ENCODE measurements around the gene CD164L2.

Gene CD164L2

GRCh38 chr1:27365372-27366112 lies 17.6 kb downstream of the CD164L2 start:
- peak overlapping the region; percentile 93 for H3K27ac ChIP-seq (ENCODE audit: low read depth, low read length)
- H3K9me3 ChIP-seq (ENCODE audit: control insufficient read depth in 5 of 5, low read length in 5 of 5) = no peaks in the 10 kb centered on the region
- peaks cover 0 to 43% (median 37%) of the 10 kb centered on the region in 5 donors for H3K36me3 ChIP-seq (ENCODE audit: control insufficient read depth in 5 of 5, insufficient read depth in 5 of 5, low read length in 5 of 5)
- peak overlapping the region; percentile 77 to 81 (median 79) for H3K4me3 ChIP-seq (ENCODE audit: low read depth in 1 of 5, low read length in 5 of 5)
- no peaks in the 10 kb centered on the region for H3K27me3 ChIP-seq (ENCODE audit: control insufficient read depth in 5 of 5, insufficient read depth in 4 of 5, low read length in 5 of 5)
- peak overlapping the region in 4 of 5 donors; percentile 81 to 93 (median 84) for H3K9ac ChIP-seq (ENCODE audit: low read length in 5 of 5)
- H3K4me1 ChIP-seq (ENCODE audit: control insufficient read depth in 5 of 5, insufficient read depth in 5 of 5, low read length in 5 of 5) = peaks cover 12 to 45% (median 29%) of the 10 kb centered on the region in 5 donors

DNA sequence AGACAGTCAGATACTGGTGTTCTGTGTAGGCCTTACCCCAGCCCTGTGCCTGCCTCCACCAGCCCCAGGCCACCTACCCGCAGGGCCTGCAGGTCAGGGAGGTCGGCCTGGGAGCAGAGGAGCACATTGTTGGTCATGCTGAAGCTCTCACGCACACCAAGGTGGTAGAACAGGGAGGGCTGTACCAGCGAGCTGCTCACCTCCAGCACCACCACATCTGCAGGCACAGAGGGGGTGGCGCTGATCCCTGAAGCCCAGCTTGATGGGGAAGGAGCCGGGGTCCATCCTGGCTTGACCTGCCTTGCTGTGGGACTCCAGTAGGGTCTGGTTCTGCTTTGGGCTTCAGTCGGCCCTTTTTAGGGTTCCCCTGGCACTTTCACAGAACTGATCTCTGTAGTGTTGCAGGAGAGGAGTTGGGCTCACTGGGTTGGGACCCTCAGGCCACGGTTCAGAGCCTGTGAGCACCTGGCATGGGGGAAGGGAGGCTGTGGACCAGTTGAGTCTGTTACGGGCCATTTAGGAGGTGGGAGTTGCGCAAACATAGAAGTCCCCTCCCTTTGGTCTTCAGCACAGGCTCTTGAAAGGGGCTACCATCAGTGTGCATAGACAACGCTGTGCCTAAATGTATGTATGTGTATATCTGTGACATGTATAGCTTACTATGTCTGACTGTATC lies 18.3 kb downstream of the CD164L2 start:
- H3K9me3 ChIP-seq (ENCODE audit: control insufficient read depth in 5 of 5, low read length in 5 of 5) = no peaks in the 10 kb centered on the region
- no peaks in the 10 kb centered on the region for H3K27me3 ChIP-seq (ENCODE audit: control insufficient read depth in 5 of 5, insufficient read depth in 4 of 5, low read length in 5 of 5)
- H3K36me3 ChIP-seq (ENCODE audit: control insufficient read depth in 5 of 5, insufficient read depth in 5 of 5, low read length in 5 of 5) = peaks cover 0 to 48% (median 42%) of the 10 kb centered on the region in 5 donors
- peaks cover 12 to 52% (median 31%) of the 10 kb centered on the region in 5 donors for H3K4me1 ChIP-seq (ENCODE audit: control insufficient read depth in 5 of 5, insufficient read depth in 5 of 5, low read length in 5 of 5)
- peak overlapping the region; percentile 93 for H3K27ac ChIP-seq (ENCODE audit: low read depth, low read length)
- peak overlapping the region; percentile 77 to 81 (median 79) for H3K4me3 ChIP-seq (ENCODE audit: low read depth in 1 of 5, low read length in 5 of 5)
- peak overlapping the region in 3 of 5 donors; percentile 21 to 93 (median 59) for H3K9ac ChIP-seq (ENCODE audit: low read length in 5 of 5)

GRCh38 chr1:27363766-27364695 lies 19.1 kb downstream of the CD164L2 start:
- peaks cover 12 to 52% (median 33%) of the 10 kb centered on the region in 5 donors for H3K4me1 ChIP-seq (ENCODE audit: control insufficient read depth in 5 of 5, insufficient read depth in 5 of 5, low read length in 5 of 5)

DNA sequence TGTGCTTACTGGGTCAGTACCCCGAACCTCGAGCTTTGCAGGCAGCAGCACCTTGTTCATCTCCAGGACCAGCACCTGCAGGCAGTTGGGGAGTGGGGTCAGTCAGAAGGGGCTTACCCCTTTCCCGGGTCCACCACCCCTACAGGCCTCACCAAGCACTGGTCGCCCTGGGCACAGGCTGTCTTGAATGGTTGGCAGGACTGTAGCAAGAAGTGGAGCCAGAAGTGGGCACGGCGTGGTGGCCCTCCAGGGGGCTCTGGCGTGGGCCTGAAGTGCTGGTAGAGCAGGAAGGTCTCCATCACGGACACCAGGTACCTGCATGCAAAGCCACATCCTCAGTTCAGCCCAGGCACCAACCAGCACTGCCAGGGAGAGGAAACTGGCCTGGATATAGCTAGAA lies 21.6 kb downstream of the CD164L2 start:
- Histone ChIP-seq H3K27me3 (ENCODE audit: control insufficient read depth in 5 of 5, insufficient read depth in 4 of 5, low read length in 5 of 5) (no peaks in the 10 kb centered on the region), H3K4me1 (ENCODE audit: control insufficient read depth in 5 of 5, insufficient read depth in 5 of 5, low read length in 5 of 5) (peaks cover 4 to 41% (median 27%) of the 10 kb centered on the region in 5 donors), H3K4me3 (ENCODE audit: low read depth in 1 of 5, low read length in 5 of 5) (no peak overlapping the region), H3K36me3 (ENCODE audit: control insufficient read depth in 5 of 5, insufficient read depth in 5 of 5, low read length in 5 of 5) (peaks cover 0 to 79% (median 71%) of the 10 kb centered on the region in 5 donors), H3K27ac (ENCODE audit: low read depth, low read length) (no peak overlapping the region), H3K9me3 (ENCODE audit: control insufficient read depth in 5 of 5, low read length in 5 of 5) (no peaks in the 10 kb centered on the region), H3K9ac (ENCODE audit: low read length in 5 of 5) (no peak overlapping the region)

More at GRCh38 chr1:27363766-27364695, 19.1 kb downstream of the CD164L2 start:
- peaks cover 0 to 56% (median 50%) of the 10 kb centered on the region in 5 donors for H3K36me3 ChIP-seq (ENCODE audit: control insufficient read depth in 5 of 5, insufficient read depth in 5 of 5, low read length in 5 of 5)
- peak overlapping the region in 1 of 5 donors; percentile 59 for H3K9ac ChIP-seq (ENCODE audit: low read length in 5 of 5)
- H3K27me3 ChIP-seq (ENCODE audit: control insufficient read depth in 5 of 5, insufficient read depth in 4 of 5, low read length in 5 of 5) = no peaks in the 10 kb centered on the region
- H3K27ac ChIP-seq (ENCODE audit: low read depth, low read length) = no peak overlapping the region
- H3K4me3 ChIP-seq (ENCODE audit: low read depth in 1 of 5, low read length in 5 of 5) = no peak overlapping the region
- H3K9me3 ChIP-seq (ENCODE audit: control insufficient read depth in 5 of 5, low read length in 5 of 5) = no peaks in the 10 kb centered on the region

DNA sequence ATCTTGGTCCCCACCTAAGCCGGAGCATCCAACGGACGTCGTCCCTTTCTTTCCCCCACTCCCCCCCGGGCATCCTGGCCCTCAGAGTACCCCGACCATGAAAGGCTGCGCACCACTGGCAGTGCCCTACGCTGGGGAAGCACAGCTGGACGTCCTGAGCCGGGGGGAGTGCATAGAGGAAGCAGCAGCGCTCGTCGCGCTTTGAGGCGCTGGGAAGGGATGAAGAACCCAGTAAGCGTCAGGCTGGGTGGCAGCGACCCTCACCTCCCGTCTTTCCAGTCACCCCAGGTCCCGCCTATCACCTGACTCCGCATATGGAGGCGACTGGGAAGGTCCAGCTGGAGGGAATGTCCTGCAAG lies 22.1 kb downstream of the CD164L2 start:
- H3K27ac ChIP-seq (ENCODE audit: low read depth, low read length) = no peak overlapping the region
- peaks cover 4 to 39% (median 27%) of the 10 kb centered on the region in 5 donors for H3K4me1 ChIP-seq (ENCODE audit: control insufficient read depth in 5 of 5, insufficient read depth in 5 of 5, low read length in 5 of 5)
- no peak overlapping the region for H3K9ac ChIP-seq (ENCODE audit: low read length in 5 of 5)
- H3K4me3 ChIP-seq (ENCODE audit: low read depth in 1 of 5, low read length in 5 of 5) = peak overlapping the region in 1 of 5 donors; percentile 47
- no peaks in the 10 kb centered on the region for H3K9me3 ChIP-seq (ENCODE audit: control insufficient read depth in 5 of 5, low read length in 5 of 5)
- no peaks in the 10 kb centered on the region for H3K27me3 ChIP-seq (ENCODE audit: control insufficient read depth in 5 of 5, insufficient read depth in 4 of 5, low read length in 5 of 5)
- peaks cover 0 to 85% (median 77%) of the 10 kb centered on the region in 5 donors for H3K36me3 ChIP-seq (ENCODE audit: control insufficient read depth in 5 of 5, insufficient read depth in 5 of 5, low read length in 5 of 5)

DNA sequence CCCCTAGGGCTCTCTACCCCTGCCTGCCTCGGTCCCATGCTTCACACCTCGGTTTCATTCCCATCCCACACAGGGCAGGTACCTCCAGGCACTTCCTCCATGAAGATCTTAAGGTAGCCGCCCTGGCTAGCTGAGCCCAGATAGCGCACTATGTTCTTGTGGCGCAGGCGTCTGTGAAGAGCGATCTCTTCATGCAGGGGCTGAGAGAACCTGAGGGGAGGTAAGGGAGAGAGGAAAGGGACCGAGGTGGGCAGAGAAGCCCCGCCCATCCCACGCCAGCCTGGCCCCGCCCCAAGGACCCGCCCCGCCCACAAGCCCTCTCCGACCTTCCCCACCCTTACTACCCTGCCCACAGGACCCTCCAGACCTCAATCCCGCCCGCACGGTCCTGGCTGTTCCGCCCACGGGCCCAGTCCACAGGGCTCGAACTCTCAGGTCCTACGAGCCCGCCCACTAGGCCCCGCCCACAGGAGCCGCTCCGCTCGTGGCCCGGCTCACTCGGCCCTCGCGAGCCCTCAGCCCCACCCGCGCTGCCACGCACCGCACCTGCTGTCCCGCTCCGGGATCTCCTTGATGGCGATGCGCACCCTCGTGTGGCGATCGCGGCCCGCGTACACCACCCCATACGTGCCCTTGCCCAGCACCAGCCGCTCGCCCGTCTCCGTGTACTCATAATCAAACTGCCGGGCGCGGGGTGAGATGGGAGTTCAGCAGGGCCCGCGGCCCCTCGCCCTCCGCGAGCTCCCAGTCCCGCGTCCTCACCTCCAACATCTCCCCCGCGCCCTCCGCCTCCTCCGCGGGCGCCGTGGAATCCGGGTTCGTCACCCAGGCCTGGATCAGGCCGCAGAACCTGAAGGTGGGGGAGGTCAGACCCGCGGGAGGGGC lies 22.7 kb downstream of the CD164L2 start:
- Histone ChIP-seq H3K27me3 (ENCODE audit: control insufficient read depth in 5 of 5, insufficient read depth in 4 of 5, low read length in 5 of 5) (no peaks in the 10 kb centered on the region), H3K36me3 (ENCODE audit: control insufficient read depth in 5 of 5, insufficient read depth in 5 of 5, low read length in 5 of 5) (peaks cover 0 to 91% (median 83%) of the 10 kb centered on the region in 5 donors), H3K9me3 (ENCODE audit: control insufficient read depth in 5 of 5, low read length in 5 of 5) (no peaks in the 10 kb centered on the region), H3K27ac (ENCODE audit: low read depth, low read length) (no peak overlapping the region), H3K4me1 (ENCODE audit: control insufficient read depth in 5 of 5, insufficient read depth in 5 of 5, low read length in 5 of 5) (peaks cover 4 to 37% (median 27%) of the 10 kb centered on the region in 5 donors), H3K4me3 (ENCODE audit: low read depth in 1 of 5, low read length in 5 of 5) (peak overlapping the region in 1 of 5 donors; percentile 47), H3K9ac (ENCODE audit: low read length in 5 of 5) (no peak overlapping the region)

DNA sequence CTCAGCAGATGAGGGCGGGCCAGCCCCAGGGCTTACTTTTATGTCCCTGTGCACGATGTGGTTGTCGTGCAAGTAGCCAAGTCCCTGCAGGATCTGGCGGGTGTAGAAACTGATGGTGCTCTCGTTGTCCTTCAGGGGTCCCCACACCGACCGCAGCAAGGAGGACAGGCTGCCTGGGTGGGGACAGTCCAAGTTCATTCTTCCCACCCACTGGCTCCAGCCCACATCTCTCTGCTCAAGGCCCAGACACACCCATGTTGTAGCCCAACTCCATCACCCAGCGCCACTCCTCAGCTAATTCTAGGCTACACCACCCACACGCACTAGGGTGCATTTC lies 23.3 kb downstream of the CD164L2 start:
- peaks cover 0 to 95% (median 88%) of the 10 kb centered on the region in 5 donors for H3K36me3 ChIP-seq (ENCODE audit: control insufficient read depth in 5 of 5, insufficient read depth in 5 of 5, low read length in 5 of 5)
- H3K9ac ChIP-seq (ENCODE audit: low read length in 5 of 5) = no peak overlapping the region
- H3K27me3 ChIP-seq (ENCODE audit: control insufficient read depth in 5 of 5, insufficient read depth in 4 of 5, low read length in 5 of 5) = no peaks in the 10 kb centered on the region
- no peak overlapping the region for H3K27ac ChIP-seq (ENCODE audit: low read depth, low read length)
- H3K4me3 ChIP-seq (ENCODE audit: low read depth in 1 of 5, low read length in 5 of 5) = no peak overlapping the region
- H3K4me1 ChIP-seq (ENCODE audit: control insufficient read depth in 5 of 5, insufficient read depth in 5 of 5, low read length in 5 of 5) = peaks cover 0 to 31% (median 20%) of the 10 kb centered on the region in 5 donors
- no peaks in the 10 kb centered on the region for H3K9me3 ChIP-seq (ENCODE audit: control insufficient read depth in 5 of 5, low read length in 5 of 5)

- Histone ChIP-seq H3K9ac (ENCODE audit: low read length in 5 of 5) (no peak overlapping the region), H3K27ac (ENCODE audit: low read depth, low read length) (no peak overlapping the region), H3K4me3 (ENCODE audit: low read depth in 1 of 5, low read length in 5 of 5) (no peak overlapping the region), H3K4me1 (ENCODE audit: control insufficient read depth in 5 of 5, insufficient read depth in 5 of 5, low read length in 5 of 5) (peaks cover 0 to 23% (median 17%) of the 10 kb centered on the region in 5 donors), H3K9me3 (ENCODE audit: control insufficient read depth in 5 of 5, low read length in 5 of 5) (no peaks in the 10 kb centered on the region), H3K27me3 (ENCODE audit: control insufficient read depth in 5 of 5, insufficient read depth in 4 of 5, low read length in 5 of 5) (no peaks in the 10 kb centered on the region), H3K36me3 (ENCODE audit: control insufficient read depth in 5 of 5, insufficient read depth in 5 of 5, low read length in 5 of 5) (peaks cover 0 to 90% (median 87%) of the 10 kb centered on the region in 5 donors)
Observed at GRCh38 chr1:27358928-27359313, 24.2 kb downstream of the CD164L2 start.

Measured in subcutaneous abdominal adipose tissue (tissue), 5 donors.